ENCODE data around the gene ABLIM1. TPM values are rescaled to one million over a fixed set of nuclear protein-coding genes. Genes with fewer than 3 reads are reported as not detected.

Gene ABLIM1
- total RNA-seq, 1 experiment from 2014 or later = 28.2 TPM

- DNase-seq (ENCODE audit: extremely low read depth, low read depth) = no peak
Measured at GRCh38 chr10:114680543-114681117, 22.6 kb upstream of the ABLIM1 start.

DNA sequence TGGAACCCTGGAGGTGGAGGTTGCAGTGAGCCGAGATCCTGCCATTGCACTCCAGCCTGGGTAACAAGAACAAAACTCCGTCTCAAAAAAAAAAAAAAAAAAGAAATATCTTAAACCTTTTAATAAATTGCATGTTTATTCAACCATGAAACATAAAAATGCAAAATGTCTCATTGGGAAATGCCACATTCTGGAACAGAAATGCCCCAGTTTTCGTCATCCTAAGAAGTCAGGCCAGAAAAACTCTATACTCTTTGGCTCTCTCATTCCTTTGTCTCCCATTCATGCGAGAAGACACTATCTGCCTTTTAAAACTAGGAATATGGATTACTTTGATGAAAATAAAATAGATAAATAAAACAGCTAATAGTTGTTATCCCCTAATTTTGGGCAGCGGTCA lies 21.5 kb upstream of the ABLIM1 start:
- no peak for DNase-seq (ENCODE audit: extremely low read depth, low read depth)

GRCh38 chr10:114678820-114679219 lies 20.7 kb upstream of the ABLIM1 start:
- no peak for DNase-seq (ENCODE audit: extremely low read depth, low read depth)

DNA sequence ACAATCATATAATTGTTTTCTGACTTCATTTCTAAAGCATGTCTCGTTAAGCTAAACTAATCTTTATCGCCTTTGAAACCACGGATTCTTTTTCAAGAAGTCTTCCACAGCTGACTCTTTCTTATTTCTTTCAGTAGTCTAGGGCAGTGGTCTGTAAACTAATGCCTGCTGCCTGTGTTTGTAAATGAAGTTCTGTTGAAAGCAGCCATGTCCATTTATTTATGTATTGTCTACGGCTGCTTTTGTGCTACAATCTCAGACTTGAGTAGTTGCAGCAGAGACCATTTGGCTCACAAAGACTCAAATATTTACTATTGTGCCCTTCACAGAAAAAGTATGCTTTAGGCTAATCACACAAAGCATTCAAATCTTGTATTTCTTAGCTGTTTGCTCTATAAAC lies 20.3 kb upstream of the ABLIM1 start:
- no peak for DNase-seq (ENCODE audit: extremely low read depth, low read depth)

DNA sequence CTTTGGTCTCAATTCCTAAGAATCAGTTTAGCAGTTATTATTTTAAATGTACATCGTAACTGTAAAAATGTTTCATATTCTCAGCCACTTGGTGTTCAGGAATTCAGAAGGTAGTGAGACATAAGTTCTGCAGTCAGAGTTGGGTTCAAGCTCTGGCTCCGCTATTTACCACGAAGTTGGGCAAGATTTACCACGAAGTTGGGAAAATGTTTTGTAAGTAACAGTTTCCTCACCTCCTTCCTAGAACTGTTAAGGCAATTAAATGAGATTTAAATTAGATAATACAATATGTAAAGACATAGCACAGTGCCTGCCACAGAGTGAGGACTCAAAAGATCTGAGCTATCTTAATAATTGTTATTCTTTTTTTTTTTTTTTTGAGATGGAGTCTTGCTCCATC lies 16.3 kb upstream of the ABLIM1 start:
- no peak for DNase-seq (ENCODE audit: extremely low read depth, low read depth)

- no peak for DNase-seq (ENCODE audit: extremely low read depth, low read depth)
Measured at GRCh38 chr10:114669648-114670047, 11.6 kb upstream of the ABLIM1 start.

DNA sequence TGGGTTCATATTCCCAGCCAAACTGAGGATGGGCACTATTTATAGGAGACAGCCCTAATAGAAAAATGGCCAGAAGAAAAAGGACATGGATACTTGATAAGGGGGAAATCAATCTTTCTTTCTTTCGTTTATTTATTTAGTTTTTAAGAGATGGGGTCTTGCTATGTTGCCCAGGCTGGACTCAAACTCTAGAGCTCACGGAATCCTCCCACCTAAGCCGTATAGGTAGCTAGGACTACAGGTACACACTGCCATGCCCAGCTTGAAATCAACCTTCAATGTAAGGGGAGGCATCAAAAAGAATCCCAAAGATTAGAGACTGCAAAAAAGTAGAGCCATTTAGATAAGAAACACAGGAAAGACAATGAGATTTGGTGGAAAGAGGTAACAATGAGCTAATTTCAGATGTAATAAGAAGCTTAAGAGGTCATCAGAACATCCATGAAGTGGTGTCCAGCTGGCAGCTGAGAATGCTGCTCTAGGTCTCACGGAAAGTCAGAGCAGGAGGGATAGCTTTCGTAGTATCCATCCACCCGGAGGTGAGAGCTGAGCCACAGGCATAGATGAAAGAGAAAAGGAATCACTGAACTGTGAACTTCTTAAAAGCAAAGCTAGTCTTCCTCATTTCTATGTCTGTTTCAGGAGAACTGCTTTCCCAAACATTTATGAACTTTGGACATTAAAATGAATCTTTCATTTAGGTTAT lies 10.5 kb upstream of the ABLIM1 start:
- no peak for DNase-seq (ENCODE audit: extremely low read depth, low read depth)

- no peak for DNase-seq (ENCODE audit: extremely low read depth, low read depth)
Measured at GRCh38 chr10:114665873-114666272, 7.8 kb upstream of the ABLIM1 start.

GRCh38 chr10:114665406-114665805 lies 7.3 kb upstream of the ABLIM1 start:
- DNase-seq (ENCODE audit: extremely low read depth, low read depth) = no peak

DNA sequence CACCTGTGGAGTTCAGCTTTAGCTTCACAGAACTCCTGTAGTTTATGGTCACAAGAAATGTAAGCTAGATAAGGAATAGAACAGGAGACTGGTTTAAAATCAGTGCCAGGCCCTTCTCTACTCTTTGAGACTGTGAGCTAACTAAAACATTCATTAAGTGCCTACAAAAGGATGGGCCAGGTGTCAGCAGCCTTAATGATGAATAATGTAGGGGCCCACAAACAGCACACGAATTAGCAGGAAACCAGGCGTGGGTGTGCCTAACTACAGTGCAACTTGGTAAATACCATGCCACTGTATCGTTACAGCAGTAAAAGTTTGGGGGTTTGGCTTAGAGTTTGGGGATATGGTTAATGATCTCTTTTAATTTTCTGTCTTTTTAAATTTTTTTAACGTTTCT lies 6.1 kb upstream of the ABLIM1 start:
- DNase-seq (ENCODE audit: extremely low read depth, low read depth) = no peak

DNA sequence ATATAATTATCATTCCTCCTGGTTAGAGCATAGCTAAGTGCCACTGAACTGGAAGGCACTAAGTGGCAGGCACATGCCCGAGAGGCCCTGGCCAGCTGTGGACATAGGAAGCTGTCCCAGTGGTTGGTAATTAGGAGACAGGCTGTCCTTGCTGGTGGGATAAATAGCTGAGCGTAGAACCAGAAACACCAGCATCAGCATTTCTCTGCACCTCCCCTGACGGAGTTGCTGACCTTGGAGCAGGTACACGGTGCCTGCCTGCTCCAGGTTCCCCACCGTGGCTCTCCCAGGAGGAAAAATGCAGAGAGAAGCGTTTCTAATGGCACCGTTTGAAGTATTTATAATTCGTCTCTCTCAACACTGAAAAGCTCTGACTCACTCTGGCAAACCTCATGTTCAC lies 5.6 kb upstream of the ABLIM1 start:
- DNase-seq (ENCODE audit: extremely low read depth, low read depth) = no peak

- DNase-seq (ENCODE audit: extremely low read depth, low read depth) = no peak
Measured at GRCh38 chr10:114662646-114663217, 4.7 kb upstream of the ABLIM1 start.

DNA sequence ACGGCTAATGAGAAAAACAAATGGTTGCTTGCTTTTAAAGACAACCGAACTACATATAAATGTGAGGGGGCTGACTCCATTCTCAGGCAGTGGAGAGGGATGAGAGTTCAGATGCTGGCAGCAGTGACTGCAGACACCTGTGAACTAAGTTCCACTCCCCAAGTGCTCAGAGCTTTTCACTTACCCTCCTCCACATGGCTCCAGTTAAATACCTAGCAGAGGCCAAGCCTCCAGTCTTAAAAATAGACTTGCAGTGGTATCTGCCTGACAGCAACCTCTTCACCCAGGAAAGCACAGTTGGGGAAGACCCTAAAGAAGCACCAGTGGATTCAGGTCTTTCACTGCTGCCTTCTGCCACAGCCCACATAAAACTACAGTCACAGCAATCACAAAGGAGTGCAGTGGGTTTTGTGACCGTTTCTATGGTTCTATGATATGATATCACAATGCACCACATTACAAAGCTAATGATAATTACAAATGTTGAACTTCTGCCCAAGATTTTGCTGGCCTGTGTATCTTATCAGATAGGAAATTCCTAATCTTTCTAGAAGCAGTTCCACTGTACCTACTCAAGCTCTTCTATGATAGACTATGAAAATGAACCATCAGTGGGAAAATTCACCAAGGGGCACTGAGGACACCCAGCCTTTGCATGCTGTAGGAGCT lies 3.3 kb upstream of the ABLIM1 start:
- no peak for DNase-seq (ENCODE audit: extremely low read depth, low read depth)

DNA sequence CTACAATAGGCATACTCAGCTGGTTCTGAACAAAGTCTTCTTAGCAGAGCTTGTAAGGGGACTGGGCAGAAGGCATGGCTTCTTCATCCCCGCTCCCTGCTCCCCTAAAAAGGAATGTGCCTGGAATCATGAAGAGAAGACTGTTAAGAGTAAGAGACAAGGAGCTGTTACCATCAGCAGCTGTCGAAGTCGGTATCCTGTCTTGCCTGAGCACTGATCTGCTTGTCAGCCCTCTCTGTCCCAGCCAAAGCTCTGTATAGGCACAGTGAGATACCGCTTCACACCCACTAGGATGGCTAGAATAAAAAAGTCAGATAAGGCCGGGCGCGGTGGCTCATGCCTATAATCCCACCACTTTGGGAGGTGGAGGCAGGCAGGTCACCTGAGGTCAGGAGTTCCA lies 2.4 kb downstream of the ABLIM1 start:
- DNase-seq (ENCODE audit: extremely low read depth, low read depth) = no peak

GRCh38 chr10:114654822-114655575 lies 3.1 kb downstream of the ABLIM1 start:
- no peak for DNase-seq (ENCODE audit: extremely low read depth, low read depth)

DNA sequence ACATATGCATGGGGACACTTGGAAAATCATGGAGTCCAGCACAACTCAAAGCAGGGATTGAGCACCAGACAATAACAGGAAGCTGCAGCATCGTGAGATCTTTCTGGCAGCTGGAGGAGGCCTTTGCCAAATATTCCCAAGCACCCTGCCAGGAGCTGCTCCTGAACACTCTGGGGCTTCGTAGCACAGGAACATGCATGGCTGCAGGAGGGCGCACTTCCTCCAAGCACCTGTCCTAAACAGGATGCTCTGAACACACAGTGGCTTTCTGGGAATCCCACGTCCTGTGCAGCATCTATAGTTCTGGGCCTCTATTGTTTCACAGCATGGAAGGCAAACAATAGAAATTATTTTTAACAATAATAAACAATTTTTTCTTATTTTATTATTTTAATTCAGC lies 4.1 kb downstream of the ABLIM1 start:
- no peak for DNase-seq (ENCODE audit: extremely low read depth, low read depth)

GRCh38 chr10:114652402-114653368 lies 5.4 kb downstream of the ABLIM1 start:
- DNase-seq (ENCODE audit: extremely low read depth, low read depth) = no peak

DNA sequence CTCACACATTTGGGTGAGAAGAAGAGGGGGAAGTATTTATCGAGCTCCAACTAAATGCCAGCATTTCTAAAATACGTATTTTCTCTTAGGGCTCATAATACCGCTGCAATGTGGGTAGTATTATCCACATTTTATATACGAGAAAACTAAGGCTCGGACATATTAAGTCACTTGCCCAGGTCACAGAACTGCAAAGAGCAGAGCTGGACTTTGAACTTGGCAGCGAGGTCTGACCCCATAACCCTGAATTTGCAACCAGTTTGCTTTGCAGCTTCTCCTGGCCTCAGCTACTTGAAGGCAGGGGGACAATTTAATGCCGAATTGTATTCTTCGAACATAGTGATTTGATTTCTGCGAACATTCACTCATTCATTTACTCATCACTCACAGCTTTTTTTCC lies 7.2 kb downstream of the ABLIM1 start:
- DNase-seq (ENCODE audit: extremely low read depth, low read depth) = no peak

DNA sequence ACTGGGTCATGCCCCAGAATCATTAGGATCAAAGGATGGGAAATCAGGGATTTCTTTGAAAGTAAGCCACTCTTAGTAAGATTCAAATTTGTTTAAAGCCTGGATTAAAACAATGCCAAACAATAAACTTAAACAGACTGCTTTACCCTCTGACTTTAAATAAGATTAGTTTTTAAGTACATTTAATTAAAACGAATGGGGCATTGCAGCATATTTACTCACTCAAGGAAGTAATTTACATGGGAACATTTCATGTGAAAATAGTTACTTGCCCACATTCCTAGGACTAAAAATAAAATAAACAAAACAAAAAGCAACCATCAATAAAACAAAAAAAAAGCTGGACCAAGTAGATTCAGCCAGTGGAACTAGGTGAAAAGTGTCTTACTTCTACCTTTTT lies 7.8 kb downstream of the ABLIM1 start:
- no peak for DNase-seq (ENCODE audit: extremely low read depth, low read depth)

Data from NCI-H460 (cell line).